NCI-H748 (cell line): ENCODE data around the gene SMIM26.
"Not testable (repeated sequence)": the region's sequence is repeated elsewhere in the genome, so short reads cannot be mapped to it uniquely, and the experiment has no call there.

Experiments used
- DNase-seq: peaks from one replicate; lab custom pipeline; 2025; ENCODE audit not compliant: unreplicated experiment; lab: John Stamatoyannopoulos, UW

The SMIM26 gene

GRCh38 chr20:18566892-18567738 is at the start of gene SMIM26:
SMIM26 (plus strand) TSS chr20:18567432; CDS start chr20:18567479, 47 bp downstream.
- peak; percentile 99 for DNase-seq

- not testable (repeated sequence) for DNase-seq
Observed at GRCh38 chr20:18522066-18522465, 45.2 kb upstream of the SMIM26 start.

GRCh38 chr20:18523066-18523465 is 44.2 kb upstream of the SMIM26 start:
- DNase-seq, result no peak

- no peak for DNase-seq
Observed at GRCh38 chr20:18524646-18525045, 42.6 kb upstream of the SMIM26 start.

- not testable (repeated sequence) for DNase-seq
Observed at GRCh38 chr20:18526761-18527160, 40.5 kb upstream of the SMIM26 start.

- no peak for DNase-seq
Observed at GRCh38 chr20:18527339-18527738, 39.9 kb upstream of the SMIM26 start.

GRCh38 chr20:18527836-18528235 is 39.4 kb upstream of the SMIM26 start:
- no peak for DNase-seq

GRCh38 chr20:18529041-18529440 is 38.2 kb upstream of the SMIM26 start:
- no peak for DNase-seq

GRCh38 chr20:18532626-18533025 is 34.6 kb upstream of the SMIM26 start:
- DNase-seq, result no peak

- DNase-seq, result no peak
Observed at GRCh38 chr20:18533491-18533890, 33.7 kb upstream of the SMIM26 start.

GRCh38 chr20:18533978-18534644 is 33.1 kb upstream of the SMIM26 start:
- no peak for DNase-seq

GRCh38 chr20:18537651-18538050 is 29.6 kb upstream of the SMIM26 start:
- no peak for DNase-seq

GRCh38 chr20:18541741-18542140 is 25.5 kb upstream of the SMIM26 start:
- DNase-seq, result no peak

GRCh38 chr20:18543216-18543615 is 24.0 kb upstream of the SMIM26 start:
- DNase-seq, result no peak

- peak; percentile 50 for DNase-seq
Observed at GRCh38 chr20:18543932-18544331, 23.3 kb upstream of the SMIM26 start.

GRCh38 chr20:18545566-18545965 is 21.7 kb upstream of the SMIM26 start:
- no peak for DNase-seq

GRCh38 chr20:18548465-18548864 is 18.8 kb upstream of the SMIM26 start:
- no peak for DNase-seq

GRCh38 chr20:18553746-18554145 is 13.5 kb upstream of the SMIM26 start:
- DNase-seq, result no peak

- no peak for DNase-seq
Observed at GRCh38 chr20:18567739-18568091, 483 bp downstream of the SMIM26 start.

GRCh38 chr20:18571009-18571408 is 3.8 kb downstream of the SMIM26 start:
- no peak for DNase-seq

GRCh38 chr20:18571578-18571977 is 4.3 kb downstream of the SMIM26 start:
- no peak for DNase-seq

GRCh38 chr20:18577942-18578341 is 10.7 kb downstream of the SMIM26 start:
- DNase-seq, result no peak
